Fibroblast of mammary gland (primary cell): Measurements from ENCODE around the gene SNED1.

Source experiments
- DNase-seq: peaks from one replicate; pipeline ENCODE4 v3.0.0-alpha.2; 2010; ENCODE audit warnings: low read depth
- H3K4me3 ChIP-seq: 2 replicates; pipeline ENCODE4 v1.5.1; 2011; ENCODE audit warnings: low read depth, mild to moderate bottlenecking, low read length, moderate library complexity; ENCODE audit not compliant: control insufficient read depth
- CTCF ChIP-seq: conservative IDR thresholded peaks from 2 replicates; pipeline ENCODE4 v1.5.1; 2011; ENCODE audit warnings: low read depth, low read length, inconsistent platforms; ENCODE audit not compliant: control insufficient read depth, insufficient read depth

Gene SNED1

DNA sequence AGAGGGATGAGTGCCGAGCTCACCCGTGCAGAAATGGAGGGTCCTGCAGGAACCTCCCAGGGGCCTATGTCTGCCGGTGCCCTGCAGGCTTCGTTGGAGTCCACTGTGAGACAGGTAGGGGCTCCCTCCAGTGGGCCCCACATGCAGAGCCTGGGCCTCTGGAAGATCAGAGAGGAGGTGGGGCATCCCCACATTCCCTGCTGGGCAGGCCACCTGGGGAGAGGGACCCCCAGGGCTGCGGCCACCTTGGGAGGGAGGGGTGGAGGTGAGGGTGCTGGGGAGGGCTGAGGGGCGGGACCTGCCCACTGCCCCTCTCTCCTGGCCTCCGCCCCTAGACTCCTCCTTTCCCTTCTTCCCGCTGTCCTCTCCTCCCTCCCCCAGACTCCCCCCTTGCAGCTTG, 65.2 kb downstream of the SNED1 start:
- no peak overlapping the region for H3K4me3 ChIP-seq
- no peak for DNase-seq
- TF ChIP-seq CTCF, result no peak

DNA sequence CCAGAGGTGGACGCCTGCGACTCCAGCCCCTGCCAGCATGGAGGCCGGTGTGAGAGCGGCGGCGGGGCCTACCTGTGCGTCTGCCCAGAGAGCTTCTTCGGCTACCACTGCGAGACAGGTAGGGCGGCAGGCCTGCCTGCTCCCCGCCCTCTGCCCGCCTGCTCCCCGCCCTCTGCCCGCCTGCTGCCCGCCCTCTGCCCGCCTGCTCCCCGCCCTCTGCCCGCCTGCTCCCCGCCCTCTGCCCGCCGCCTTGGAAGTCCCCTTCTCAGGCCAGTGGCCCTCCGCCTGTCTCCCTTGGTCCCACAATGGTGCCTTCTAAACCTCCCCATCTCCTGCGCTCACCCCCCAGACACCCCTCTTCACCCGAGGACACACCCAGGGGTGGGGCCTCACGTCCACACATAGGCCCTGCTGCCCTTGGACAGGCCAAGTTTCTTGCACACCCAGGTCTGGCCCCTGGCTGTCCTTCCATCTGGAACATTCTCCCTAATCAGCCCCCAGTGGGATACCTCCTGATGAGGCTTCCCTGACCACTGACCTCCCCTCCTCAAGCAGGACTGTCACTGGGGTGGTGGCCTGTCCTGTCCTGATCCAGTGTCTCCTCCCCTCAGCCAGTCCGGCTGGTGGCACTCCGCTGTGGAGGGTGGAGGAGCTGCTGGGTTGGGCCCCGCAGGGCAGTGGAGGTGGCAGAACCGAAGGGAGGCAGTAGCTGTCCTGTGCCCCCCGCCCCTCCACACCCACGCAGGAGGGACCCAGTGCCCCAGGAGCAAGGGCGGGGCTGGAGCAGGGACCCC, 65.8 kb downstream of the SNED1 start:
- H3K4me3 ChIP-seq, result no peak overlapping the region
- DNase-seq, result no peak

GRCh38 chr2:241064802-241065354, 66.5 kb downstream of the SNED1 start:
- H3K4me3 ChIP-seq, result no peak overlapping the region
- TF ChIP-seq CTCF, result no peak
- no peak for DNase-seq

More for the DNA sequence above, 65.8 kb downstream of the SNED1 start:
- no peak for TF ChIP-seq CTCF

DNA sequence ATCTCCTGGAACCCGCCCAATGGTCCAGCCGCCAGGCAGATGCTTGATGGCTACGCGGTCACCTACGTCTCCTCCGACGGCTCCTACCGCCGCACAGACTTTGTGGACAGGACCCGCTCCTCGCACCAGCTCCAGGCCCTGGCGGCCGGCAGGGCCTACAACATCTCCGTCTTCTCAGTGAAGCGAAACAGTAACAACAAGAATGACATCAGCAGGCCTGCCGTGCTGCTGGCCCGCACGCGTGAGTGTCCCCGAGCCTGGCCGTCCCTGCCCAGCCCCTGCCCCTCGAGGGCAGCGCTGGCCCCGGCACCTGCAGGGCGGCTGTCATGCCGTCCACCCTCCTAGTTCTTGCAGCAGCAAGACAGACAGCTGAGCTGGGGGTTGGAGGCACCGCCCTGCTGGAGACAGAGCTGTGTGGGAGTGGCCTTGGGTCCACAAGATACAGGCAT, 67.0 kb downstream of the SNED1 start:
- DNase-seq, result no peak
- no peak for TF ChIP-seq CTCF
- no peak overlapping the region for H3K4me3 ChIP-seq

GRCh38 chr2:241066171-241066892, 67.9 kb downstream of the SNED1 start:
- no peak for TF ChIP-seq CTCF

DNA sequence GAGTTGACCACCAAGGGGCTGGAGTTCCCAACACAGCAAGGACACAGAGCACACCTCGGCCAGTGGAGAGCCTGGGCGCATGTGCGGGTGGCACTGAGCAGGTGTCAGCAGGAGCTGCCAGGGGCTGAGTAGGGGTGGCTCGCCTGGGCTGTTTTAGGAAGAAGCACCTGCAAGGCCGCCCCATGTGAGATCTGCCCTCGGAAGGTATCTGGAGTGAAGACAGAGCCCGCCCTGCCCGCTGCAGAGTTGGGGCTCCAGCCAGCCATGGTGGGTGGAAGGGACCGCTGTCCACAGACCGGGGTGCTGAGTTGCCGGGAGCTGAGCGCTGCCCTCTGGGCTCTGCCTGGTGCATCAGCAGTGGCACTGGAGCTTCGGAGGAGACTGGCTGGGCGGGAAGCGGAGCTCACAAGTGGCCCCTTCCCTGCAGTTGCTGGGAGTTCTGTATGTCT, 68.5 kb downstream of the SNED1 start:
- no peak overlapping the region for H3K4me3 ChIP-seq
- no peak for TF ChIP-seq CTCF
- no peak for DNase-seq

More at GRCh38 chr2:241066171-241066892, 67.9 kb downstream of the SNED1 start:
- no peak for DNase-seq
- no peak overlapping the region for H3K4me3 ChIP-seq
